SK-N-DZ (cell line): ENCODE data around the gene ABCC5. TPM values are rescaled to one million over a fixed set of nuclear protein-coding genes. Genes with fewer than 3 reads are reported as not detected.
"Not testable (repeated sequence)": the region's sequence is repeated elsewhere in the genome, so short reads cannot be mapped to it uniquely, and the experiment has no call there.

ENCODE experiments used
- DNase-seq: peaks from one replicate; pipeline ENCODE4 v3.0.0-alpha.2; 2015; ENCODE audit warnings: low spot score
- polyA plus RNA-seq, 2 experiments: library from polyadenylated mRNA; depleted of rRNA; stranded (reverse); fragments of >200 nt; gene quantifications; 2 replicates each; pipeline ENCODE4 v1.2.3, GENCODE V29; 2014

The ABCC5 gene
- polyA plus RNA-seq (2014; cell fraction: cytosol; rRNA removed): 39.3 and 40.4 TPM in 2 replicates
- 194 and 278 TPM in 2 replicates for polyA plus RNA-seq (2014; cell fraction: nucleus; rRNA removed)

GRCh38 chr3:184017672-184018423, at the start of gene ABCC5:
TSS of gene ABCC5 (minus strand) at chr3:184017884. CDS start at chr3:184014392, 3,492 bp downstream.
- peak; percentile 98 for DNase-seq

- DNase-seq: peak; percentile 55
These were observed 48.5 kb upstream of the ABCC5 start for GRCh38 chr3:184066211-184066610.

GRCh38 chr3:184062637-184063036, 45.0 kb upstream of the ABCC5 start:
- DNase-seq: no peak

- no peak for DNase-seq
These were observed 41.7 kb upstream of the ABCC5 start for GRCh38 chr3:184059424-184059823.

GRCh38 chr3:184058029-184058428, 40.3 kb upstream of the ABCC5 start:
- no peak for DNase-seq

- no peak for DNase-seq
These were observed 35.1 kb upstream of the ABCC5 start, which contains the start of gene HTR3C for GRCh38 chr3:184052767-184053166. TSS of gene HTR3C (plus strand) at chr3:184053047. CDS start at chr3:184053081, 34 bp downstream.

- no peak for DNase-seq
These were observed 32.6 kb upstream of the ABCC5 start for GRCh38 chr3:184050217-184050847.

GRCh38 chr3:184045995-184046394, 28.3 kb upstream of the ABCC5 start:
- no peak for DNase-seq

GRCh38 chr3:184042617-184043016, 24.9 kb upstream of the ABCC5 start:
- peak; percentile 42 for DNase-seq

GRCh38 chr3:184040010-184040409, 22.3 kb upstream of the ABCC5 start:
- DNase-seq: peak; percentile 63

- DNase-seq: no peak
These were observed 21.7 kb upstream of the ABCC5 start for GRCh38 chr3:184039414-184039813.

GRCh38 chr3:184038307-184038706, 20.6 kb upstream of the ABCC5 start:
- DNase-seq: not testable (repeated sequence)

- no peak for DNase-seq
These were observed 20.1 kb upstream of the ABCC5 start for GRCh38 chr3:184037816-184038215.

- DNase-seq: no peak
These were observed 13.6 kb upstream of the ABCC5 start, which contains the start of gene HTR3D for GRCh38 chr3:184031187-184031792. TSS of gene HTR3D (plus strand) at chr3:184031742. CDS start at chr3:184031742, 0 bp downstream.

- no peak for DNase-seq
These were observed 12.9 kb upstream of the ABCC5 start for GRCh38 chr3:184030536-184030935.

- no peak for DNase-seq
These were observed 11.8 kb upstream of the ABCC5 start for GRCh38 chr3:184029443-184029842.

GRCh38 chr3:184028275-184028890, 10.7 kb upstream of the ABCC5 start:
- DNase-seq: not testable (repeated sequence)

- not testable (repeated sequence) for DNase-seq
These were observed 7.6 kb upstream of the ABCC5 start for GRCh38 chr3:184025256-184025655.

- no peak for DNase-seq
These were observed 4.6 kb upstream of the ABCC5 start for GRCh38 chr3:184022323-184022722.

- no peak for DNase-seq
These were observed 815 bp upstream of the ABCC5 start for GRCh38 chr3:184018424-184018973.
